SIG-M5 treated with dmso at 0.1 percent for 504 hours (cell line): ENCODE data around the gene TEDC1.

ENCODE experiments used
- DNase-seq: peaks from one replicate; lab custom pipeline; 2025; ENCODE audit not compliant: unreplicated experiment; lab: John Stamatoyannopoulos, UW

Gene TEDC1

DNA sequence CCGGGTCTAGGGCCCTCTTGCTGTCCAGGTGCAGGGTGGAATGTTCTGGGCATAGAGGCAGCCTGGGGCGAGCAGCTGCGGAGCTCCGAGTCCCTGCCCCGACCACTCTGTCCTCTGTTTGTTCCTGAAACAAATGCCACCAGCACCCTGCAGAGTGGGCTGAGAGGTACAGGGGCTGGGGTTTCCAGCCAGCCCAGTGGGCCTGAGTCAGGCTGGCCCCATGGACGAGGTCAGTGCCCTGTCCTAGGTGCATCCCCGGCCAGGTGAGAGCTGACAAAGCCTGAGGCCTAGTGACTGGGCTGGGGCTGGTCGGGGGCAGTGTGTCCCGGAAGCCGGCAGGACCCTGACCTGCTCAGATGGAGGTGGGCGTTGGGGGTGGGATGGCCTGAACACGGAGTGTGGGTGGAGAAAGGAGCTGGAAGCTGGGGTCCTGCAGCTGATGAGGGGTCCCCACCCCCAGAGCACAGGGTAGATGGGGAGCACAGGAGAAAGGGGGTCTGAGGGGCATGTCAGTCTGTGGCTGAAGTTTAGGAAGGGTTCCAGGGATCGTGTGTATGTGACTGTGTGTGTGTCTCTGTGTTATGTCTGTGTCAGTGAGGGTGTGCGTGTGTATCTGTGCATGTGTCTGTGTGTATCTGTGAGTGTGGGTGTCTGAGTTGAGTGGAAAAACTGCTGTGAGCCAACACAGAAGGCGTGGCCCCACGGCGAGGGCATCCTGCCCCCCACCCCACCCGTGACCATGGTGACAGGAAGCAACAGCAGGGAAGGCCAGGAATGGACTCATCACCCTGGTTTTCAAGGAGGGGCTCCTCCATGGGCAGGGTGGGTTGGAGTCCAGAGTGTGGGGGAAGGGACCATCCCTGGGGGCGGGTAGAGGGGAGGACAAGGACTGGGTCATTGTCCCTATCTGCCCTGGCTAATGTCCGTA lies 6.7 kb upstream of the TEDC1 start:
- no peak for DNase-seq

DNA sequence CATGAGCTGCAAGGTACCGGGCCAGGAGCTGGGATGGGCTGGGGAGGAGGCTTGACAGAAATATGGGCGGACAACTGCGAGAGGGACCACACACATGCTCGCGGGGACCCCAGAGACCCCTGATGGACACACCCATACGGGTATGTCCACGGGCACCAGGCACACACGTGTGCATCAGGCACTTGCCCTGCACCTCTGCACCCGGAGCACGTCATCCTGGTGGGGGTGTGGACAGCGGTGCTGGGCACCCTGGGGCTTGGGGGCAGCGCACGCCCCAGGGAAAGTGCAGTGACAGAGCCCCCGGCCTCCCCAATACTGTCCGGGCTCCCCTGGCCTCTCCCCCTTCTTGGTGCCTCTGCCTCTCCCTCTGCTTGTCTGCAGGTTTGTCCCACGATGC lies 6.1 kb upstream of the TEDC1 start:
- no peak for DNase-seq

DNA sequence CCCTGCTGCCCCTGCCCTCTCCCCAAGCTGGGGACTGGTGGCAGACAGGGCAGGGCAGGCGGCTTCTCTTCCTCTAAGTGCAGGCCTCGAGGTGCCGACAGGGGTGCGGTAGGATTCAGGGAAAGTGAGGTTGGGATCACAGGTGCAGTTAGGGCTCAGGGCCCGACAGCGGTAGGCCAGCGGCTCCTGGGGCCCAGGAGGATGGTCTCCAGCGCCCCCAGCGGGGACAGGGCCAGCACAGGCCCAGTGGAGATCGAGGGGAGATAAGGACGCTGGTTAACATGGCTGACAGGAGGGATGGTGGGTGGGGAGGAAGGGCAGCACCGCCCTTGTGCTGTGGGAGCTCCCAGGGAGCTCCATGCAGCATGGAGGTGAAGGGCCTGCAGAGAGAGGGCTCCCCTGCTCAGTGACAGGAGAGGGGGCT lies 5.3 kb upstream of the TEDC1 start:
- DNase-seq, result peak; percentile 23

DNA sequence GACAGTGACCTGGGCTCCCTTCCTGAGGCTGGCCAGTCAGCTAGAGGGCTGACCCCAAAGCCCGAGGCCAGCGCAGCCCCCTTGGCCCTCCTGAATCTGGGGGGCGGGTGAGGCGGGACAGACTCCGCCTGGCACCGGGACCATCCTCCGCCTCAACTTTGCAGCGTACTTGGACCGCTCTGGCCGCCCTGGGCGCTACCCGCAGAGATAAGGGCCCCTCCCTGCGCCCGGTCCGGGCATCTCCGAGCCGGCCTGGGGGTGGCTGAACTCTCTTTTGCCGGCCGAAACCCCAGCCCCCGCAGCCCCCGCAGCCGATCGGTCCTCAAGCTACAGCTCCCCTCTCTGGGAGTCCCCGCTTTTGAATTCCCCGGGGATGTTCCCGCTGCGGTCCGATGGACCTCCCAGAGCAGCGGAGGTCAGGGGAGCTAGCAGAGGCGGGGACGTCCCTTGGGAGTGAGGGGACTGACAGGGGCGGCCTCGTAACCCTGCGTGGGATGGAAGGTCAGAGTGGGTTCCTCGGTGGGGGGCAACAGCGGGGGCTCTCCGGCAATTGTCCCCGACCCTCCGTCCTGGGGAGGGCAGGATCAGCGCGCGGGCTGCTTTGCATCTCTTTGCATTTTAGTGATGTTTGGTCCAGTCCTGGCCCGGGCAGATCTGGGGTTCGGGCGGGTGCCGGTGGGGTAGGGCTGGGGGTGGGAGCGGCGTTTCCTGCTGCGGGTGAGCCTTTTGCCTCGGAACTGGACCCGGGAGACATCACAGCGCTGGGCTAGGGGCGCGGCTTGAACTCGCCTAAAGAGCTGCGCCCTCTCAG lies 4.7 kb upstream of the TEDC1 start, which contains the start of gene CRIP1:
Gene CRIP1, plus strand, starts transcription at position 724 of the 811 bp plus-strand sequence. CDS start 374 bp downstream, outside the sequence.
- DNase-seq, result no peak

DNA sequence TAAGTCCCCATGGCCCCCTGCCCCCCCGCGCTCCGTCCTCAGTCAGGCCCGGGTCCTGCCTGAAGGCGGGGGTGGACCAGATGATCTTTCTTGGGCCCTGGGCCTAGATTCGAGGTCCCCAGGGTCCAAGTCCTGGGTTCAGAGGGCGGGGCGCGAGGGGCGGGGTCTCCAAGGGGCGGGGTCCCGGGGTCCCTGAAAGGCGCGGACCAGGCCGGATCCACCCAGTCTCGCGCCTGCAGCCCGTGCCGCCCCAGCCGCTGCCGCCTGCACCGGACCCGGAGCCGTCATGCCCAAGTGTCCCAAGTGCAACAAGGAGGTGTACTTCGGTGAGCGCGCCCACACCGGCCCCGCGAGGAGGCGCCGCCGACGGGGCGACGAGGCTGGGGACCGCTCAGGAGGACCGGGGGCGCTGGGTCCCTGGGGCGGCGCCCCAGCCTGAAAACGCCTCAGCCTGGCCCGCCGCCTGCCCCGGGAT lies 4.0 kb upstream of the TEDC1 start:
- DNase-seq, result no peak

DNA sequence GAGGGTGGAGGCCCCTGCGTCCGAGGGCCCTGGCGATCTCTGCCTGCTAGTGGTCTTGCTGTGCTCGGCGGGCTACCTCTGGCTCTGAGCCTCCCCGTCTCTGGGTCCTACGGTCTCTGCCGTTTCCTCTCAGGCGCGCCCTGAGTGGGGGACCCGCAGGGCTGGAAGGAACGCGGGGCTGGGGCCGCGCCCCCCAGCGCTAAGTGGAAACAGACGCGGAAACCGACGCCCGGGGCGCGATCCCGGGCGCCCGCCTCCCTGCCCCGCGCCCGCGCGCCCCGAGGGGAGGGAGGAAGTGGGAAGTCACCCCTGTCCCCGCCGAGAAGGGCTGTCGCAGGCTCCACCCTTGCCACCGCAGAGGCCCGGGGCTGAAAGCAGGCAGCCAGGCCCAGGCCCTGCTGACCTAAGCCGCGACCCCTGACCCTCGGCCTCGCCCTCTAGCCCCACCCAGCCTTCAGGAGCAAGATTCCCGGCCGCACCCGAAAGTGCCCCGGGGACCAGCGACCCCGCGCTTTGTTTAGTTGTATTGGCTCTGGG lies 3.5 kb upstream of the TEDC1 start:
- peak; percentile 56 for DNase-seq

DNA sequence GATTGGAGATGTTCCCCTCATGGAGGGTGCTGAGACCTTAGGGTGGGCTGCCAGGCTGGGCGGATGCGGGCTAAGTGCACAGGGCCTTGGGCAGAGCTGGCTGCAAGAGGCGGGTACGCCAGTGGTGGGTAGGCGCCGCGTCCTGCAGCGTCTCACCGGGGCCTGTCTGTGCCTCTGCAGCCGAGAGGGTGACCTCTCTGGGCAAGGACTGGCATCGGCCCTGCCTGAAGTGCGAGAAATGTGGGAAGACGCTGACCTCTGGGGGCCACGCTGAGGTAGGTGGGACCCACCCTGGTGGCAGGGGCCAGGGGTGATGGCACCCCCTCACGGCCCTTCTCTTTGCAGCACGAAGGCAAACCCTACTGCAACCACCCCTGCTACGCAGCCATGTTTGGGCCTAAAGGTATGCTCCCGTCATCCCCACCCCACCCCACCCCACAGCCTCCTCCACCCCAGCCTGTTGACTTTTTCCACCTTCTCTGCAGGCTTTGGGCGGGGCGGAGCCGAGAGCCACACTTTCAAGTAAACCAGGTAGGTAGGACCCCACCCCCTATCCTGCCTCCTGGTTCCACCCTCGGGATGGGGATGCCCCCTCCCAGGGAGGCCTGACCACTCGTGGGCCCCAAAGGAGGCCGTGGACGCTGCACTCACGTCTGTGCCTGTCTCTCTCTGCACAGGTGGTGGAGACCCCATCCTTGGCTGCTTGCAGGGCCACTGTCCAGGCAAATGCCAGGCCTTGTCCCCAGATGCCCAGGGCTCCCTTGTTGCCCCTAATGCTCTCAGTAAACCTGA lies 2.9 kb upstream of the TEDC1 start:
- DNase-seq, result no peak

DNA sequence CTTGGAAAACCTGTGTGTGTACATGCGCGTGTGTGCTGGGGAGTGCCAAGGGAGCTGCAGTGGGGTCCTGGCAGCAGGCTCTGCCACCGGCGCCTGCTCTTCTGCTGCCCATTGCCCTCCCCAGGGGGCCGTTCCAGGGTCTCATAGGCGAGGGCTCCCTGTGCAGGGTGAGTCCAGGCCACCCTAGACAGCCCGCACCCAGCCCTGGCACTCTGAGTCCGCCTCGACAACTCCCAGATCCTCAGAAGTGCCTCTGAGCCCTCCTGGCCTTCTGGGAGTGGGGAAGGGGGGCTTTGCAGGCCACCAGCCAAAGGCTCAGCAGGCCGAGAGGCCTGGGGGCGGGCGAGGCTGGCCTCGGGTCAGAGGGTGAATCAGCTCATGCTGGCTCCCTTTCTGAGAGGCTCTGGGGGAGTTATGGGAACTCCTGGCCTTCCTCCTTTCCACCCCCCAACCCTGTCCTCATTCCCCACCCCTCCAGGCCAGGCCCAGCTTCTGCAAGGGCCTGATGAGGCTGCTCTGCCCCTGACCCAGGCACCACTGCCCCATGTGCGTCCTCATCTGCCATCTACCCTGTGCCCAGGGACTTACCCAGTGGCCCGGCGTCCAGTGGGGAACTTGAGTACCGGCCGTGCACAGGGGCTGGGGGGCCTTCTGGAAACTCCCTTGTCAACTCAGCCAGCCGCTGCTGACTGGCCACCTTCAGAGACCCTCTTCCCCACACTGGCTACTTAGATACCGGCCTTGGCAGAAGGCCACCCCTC lies 2.1 kb upstream of the TEDC1 start:
- no peak for DNase-seq

DNA sequence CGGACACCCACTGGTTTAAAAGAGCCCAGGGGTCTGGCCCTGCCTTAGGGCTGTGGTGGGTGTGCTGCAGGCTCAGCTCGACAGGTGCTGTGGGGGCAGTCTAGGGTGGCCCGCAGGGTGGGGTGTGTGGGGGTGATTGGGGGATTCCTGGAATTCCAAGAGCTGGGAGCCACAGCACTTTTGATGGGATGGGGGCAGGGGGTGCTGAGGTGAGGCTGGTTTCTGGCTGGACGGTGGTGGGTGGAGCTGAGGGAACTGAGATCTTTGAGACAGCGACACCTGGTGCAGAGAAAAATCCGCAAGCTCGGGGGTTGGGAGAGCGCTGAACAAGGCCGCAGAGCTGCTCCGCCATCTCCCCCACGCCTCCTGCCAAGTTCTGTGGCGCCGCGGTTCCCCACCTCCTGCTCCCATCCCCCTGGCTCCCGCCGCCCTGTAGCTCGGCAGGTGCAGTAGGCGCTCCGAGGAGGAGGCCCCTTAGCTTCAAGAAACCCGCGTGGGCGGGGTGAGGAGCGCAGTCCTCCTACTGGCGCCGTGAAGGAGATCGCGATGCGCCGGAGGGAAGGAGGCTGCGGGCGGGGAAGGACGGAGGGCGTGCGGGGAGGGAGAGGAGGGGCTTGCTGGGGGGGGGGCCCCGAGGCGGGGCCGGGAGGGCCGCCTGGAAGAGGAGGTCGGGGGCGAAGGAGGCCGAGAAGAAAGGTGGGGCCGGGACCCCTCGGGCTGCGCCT lies 1.3 kb upstream of the TEDC1 start:
- DNase-seq, result peak; percentile 87

DNA sequence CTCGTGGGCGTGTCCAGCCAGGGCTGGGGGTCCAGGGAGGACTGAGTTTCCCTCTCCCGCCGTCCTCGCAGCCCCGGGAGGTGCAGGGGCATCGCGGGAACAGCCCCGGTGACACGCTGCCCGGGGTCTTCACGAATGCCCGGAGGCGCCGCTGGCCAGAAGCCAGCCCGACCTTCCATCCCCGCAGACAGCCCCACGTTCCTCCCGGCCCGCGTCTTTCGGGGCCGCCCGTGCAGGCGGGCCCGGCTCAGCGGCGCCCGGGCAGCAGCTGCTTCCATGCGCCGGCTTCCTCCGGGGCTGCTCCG lies 827 bp upstream of the TEDC1 start:
- no peak for DNase-seq

DNA sequence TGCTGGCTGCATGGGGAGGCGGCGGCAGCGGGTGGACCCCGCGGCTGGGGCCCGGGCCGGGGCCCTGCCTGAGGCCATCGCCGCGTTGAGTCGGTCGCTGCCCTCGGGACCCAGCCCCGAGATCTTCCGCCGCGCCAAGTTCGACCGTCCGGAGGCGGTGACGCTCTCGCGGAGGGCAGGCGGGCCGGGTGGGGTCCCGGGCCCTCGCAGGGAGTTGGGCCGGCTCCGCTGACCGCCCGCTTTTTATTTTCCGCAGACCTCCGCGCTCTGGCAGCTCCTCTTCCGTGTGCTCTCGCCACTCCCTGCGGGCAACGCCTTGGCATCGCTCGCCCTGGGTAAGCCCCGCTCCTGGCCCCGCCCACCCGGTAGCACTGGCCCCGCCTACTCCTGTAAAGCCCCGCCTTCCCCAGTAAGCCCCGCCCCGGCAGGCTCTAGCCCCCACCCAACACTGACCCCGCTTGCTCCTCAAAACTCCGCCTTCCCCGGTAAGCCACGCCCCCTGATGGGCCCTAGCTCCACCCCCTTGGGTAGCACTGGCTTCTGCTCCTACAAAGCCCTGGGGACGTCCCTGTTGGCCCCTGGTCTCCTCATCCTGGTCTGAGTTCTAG lies 424 bp downstream of the TEDC1 start:
- DNase-seq, result peak; percentile 72

DNA sequence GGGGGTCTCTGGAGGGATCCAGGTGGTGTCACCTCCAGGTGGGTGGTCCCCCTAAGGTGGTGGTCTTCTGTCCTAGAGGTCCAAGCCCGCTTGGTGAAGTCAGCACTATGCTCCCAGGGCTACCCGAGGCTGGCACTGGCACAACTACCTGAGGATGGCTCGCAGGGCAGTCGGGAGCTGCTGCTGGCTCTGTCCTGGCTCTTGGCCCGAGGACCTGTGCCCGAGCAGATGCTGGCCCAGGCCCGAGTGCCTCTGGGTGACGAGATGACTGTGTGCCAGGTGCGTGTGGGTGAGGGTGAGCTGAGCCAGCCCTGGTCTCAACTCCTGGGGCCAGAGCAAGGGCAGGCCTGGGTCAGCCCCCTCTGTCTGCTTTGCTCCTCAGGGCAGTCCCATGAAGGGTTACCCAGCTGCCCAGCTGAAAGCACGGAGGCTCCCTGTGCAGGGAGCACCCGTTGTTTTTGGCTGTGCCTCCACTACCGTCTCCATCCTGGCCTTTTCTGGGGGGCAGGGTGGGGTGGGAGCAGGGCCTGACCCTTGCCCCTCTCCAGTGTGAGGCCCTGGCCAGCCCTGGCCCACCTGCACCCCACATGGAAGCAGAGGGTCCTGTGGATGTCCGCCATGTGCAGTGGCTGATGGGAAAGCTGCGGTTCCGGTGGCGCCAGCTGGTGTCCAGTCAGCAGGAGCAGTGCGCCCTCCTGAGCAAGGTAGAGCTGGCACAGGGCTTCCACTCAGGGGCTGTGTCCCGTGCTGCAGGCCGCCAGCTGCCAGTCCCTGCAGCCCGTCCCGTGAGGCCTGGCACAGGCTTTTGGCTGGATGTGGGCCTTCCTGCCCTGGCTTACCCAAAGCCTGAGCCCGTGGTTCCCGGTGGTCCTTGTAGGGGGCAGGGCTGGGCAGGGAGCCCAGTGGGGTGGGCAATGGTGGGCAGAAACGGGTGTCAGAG lies 1.3 kb downstream of the TEDC1 start:
- DNase-seq, result no peak

DNA sequence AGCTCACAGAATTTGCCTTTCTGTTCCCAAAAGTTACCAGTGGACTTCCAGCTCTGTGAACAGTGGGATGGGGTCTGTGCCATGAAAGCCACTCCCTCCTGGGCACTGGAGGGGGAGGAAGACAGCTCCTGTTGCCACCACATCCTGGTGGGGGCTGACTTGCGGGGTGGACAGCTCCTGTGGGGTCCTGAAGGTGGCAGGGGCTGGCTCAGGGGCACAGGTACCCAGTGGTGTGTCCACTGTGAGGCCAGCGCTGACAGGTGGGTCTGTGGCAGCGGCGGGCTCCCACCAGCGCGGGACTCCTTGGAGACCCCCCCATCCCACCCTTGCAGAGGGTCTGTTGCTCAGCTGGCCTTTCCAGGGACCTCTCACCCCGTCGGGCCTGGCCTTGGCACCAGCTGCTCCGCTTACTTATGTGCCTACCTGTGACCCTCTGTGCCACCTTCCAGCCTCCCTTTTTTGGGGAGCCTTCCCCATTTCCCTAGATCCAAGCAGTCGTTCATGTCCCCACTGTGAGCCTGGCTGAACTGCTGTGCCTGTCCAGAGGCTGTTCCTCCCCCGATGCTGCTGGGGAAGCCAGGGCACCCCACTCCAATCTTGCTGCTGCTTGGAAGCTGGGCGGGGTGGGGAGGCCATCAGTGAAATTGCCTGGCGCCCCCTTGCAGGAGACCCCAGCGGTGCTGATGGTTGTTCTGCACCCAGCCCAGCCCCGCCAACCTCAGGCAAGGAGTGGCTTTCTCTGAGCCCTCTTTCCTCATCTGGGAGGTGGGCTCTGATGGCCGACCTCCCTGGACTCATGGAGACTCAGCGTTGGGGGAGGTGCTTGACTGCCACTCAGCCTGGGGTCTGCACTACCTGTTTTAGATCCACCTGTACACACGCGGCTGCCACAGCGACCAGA lies 2.2 kb downstream of the TEDC1 start:
- no peak for DNase-seq

DNA sequence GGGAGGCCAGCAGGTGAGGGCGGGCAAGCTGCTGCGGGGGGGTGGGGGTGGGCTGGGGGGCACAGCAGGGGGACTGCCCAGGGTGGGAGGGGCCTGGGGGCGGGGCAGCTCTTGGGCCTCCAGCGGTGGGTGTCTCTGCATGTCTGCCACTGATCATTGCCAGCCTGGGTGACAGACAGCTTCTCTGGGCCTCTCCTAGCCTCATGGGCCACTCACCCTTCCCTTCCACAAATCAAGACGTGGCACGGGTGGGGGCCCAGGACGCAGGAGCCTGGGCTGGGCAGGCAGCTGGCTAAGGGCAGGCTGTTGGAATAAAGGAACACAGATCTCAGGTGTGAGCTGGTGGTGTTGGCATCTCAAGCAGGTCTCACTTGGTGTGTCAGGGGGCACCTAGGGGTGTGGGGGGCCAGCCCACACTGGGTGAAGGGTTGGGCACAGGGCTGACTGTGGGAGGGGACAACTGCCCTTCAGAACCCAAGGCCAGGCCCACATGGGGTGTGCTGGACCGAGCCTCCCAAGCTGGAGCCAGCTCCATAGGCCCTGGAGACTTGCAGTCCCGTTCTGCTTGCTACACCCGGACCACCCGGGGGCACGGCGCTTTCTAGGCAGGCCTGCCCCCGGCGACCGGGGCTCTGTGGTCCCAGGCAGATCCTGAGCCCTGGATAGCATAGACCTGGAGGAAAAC lies 3.0 kb downstream of the TEDC1 start:
- DNase-seq, result no peak

DNA sequence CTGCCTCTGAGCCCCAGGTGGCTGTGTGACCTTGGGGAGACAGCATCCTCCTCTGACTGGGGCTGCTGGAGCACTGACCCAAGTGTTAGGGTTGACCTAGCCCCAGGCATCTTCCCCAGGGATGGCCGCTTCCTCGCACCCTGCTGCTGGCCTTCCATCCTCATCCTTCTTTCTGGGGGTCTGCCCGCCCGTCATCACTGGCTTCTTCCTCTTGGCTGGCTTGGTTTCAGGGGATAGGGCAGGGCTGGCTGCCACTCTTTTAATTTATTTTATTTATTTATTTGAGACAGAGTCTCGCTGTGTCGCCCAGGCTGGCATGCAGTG lies 3.5 kb downstream of the TEDC1 start:
- DNase-seq, result no peak

DNA sequence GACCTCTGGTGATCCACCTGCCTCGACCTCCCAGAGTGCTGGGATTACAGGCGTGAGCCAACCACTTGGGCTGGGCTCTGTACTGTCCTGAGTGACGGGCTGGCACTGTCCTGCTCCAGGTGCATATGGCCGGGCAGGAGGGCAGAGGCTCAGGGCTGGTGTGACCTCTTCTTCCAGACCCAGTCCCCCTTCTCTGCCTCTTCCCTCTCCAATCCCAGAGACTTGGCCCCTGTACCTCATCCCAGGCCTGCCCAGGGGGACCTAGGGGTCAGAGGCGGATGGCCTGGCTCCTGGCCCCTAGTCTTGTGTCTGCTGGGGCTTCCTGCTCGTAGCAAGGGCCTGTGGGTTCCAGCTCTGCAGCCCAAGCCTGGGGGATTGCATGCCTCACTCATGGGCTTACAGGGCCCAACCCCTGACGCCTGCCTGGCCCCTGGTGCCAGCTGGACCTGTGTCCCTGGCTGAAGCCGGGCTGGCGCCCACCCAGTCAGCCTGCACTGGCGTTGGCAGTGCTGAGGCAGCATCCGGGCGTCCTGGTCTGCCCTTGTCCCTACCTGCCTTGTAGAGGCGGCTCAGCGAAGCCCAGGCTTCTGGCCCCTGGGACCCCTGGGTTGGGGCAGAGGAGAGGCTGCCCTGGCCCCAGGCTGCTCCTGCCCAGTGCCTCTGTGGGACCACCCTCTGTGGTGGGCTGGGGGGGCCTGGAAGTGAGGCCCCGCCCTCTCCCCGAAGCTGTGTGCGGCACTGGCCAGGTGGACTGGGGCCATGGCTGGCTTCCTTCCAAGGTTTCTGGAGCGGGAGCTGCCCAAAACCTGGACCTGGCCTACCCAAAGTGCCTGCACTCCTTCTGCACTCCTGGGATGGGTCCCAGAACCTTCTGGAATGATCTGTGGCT lies 4.3 kb downstream of the TEDC1 start:
- no peak for DNase-seq
